NCI-H345 (cell line): ENCODE measurements around the gene PSKH1.
"Not testable (repeated sequence)": the region's sequence is repeated elsewhere in the genome, so short reads cannot be mapped to it uniquely, and the experiment has no call there.

Experiments
- DNase-seq: peaks from one replicate; lab custom pipeline; 2025; lab: John Stamatoyannopoulos, UW

The PSKH1 gene

GRCh38 chr16:67926181-67926750 is 33.2 kb downstream of the PSKH1 start:
- peak; percentile 89 for DNase-seq

DNA sequence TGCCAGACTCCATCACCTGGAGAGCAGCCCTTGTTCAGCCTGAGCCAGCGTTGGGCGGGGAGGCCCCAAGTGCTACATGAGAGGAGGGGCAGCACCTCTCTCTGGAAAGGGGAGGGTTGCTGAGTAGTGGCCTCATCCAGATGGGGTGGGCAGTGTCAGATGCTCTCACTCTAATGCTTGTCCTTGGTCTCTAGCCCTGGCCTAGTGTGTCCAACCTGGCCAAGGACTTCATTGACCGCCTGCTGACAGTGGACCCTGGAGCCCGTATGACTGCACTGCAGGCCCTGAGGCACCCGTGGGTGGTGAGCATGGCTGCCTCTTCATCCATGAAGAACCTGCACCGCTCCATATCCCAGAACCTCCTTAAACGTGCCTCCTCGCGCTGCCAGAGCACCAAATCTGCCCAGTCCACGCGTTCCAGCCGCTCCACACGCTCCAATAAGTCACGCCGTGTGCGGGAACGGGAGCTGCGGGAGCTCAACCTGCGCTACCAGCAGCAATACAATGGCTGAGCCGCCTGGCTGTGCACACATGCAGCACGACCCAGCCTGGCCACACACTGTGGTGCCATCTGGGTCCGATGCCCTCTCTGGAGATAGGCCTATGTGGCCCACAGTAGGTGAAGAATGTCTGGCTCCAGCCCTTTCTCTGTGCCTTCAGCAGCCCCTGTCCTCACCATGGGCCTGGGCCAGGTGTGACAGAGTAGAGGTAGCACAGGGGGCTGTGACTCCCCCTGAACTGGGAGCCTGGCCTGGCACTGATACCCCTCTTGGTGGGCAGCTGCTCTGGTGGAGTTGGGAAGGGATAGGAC is 34.3 kb downstream of the PSKH1 start:
- no peak for DNase-seq

GRCh38 chr16:67928147-67928546 is 35.1 kb downstream of the PSKH1 start:
- DNase-seq = no peak

DNA sequence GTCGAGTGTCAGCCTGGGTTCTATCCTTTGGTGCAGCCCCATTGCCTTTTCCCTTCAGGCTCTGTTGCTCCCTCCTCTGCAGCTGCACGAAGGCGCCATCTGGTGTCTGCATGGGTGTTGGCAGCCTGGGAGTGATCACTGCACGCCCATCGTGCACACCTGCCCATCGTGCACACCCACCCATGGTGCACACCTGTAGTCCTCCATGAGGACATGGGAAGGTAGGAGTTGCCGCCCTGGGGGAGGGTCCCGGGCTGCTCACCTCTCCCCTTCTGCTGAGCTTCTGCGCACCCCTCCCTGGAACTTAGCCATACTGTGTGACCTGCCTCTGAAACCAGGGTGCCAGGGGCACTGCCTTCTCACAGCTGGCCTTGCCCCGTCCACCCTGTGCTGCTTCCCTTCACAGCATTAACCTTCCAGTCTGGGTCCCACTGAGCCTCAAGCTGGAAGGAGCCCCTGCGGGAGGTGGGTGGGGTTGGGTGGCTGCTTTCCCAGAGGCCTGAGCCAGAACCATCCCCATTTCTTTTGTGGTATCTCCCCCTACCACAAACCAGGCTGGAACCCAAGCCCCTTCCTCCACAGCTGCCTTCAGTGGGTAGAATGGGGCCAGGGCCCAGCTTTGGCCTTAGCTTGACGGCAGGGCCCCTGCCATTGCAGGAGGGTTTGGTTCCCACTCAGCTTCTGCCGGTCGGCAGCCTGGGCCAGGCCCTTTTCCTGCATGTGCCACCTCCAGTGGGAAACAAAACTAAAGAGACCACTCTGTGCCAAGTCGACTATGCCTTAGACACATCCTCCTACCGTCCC is 35.7 kb downstream of the PSKH1 start:
- peak; percentile 72 for DNase-seq

DNA sequence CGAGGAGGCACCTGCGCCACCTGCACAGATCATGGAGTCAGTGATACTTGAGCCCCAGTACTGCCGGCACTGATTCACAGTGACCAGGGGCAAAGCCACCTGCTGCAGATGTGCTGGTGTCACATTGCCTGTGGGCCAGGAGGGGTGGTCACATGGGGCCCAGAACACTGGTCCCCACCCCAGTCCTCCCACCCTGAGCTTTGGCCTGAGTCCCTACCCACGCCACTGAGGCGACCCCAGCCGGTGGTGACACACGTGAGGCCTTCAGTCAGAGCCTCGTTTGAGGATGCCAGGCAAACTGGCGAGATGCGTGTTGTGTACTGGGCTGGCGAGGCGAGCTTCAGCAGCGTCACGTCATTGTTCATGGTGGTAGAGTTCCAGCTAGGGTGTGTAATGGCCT is 37.1 kb downstream of the PSKH1 start:
- DNase-seq = no peak

- no peak for DNase-seq
Observed at GRCh38 chr16:67930678-67931211, 37.7 kb downstream of the PSKH1 start.

DNA sequence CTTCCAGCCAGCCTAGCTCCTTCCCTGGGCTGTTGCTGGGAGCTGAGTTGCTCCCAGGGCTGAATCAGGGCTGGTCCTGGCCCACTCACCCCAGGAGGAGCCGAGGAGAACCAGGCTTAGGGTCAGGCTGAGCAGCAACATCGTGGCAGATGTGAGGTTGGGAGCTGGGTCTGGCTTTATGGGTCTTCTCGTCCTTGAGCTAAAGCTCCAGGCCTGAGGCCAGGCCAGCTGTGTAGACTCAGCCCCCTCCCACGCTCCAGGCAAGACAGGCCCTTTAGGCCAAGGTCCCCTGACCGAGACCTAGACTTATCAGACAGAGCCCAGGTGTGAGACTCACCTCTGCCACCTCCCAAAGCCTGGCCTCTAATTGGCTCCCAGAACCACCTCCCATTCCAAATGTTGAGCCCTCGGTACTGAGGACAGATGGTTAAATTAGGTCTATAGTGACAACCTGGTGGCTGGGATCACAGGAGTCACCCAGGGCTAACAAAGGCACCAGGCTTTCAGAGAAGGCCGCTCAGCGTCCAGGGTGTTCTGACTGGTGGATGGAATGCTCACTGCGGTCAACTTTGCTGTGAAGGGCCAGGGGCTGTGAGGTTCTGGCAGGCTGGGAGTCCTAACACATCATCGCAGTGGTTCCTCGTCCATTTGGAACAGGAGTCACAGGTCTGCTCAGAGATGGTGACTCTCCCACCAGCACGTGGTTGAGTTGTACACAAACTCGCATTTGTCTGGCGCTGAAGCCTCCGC is 38.8 kb downstream of the PSKH1 start, which contains the start of gene CTRL:
Gene CTRL (minus strand): TSS at position 151 of the 750 bp plus-strand sequence. CDS start 10 bp downstream, at position 141.
- DNase-seq = no peak

GRCh38 chr16:67932462-67932840 is 39.4 kb downstream of the PSKH1 start:
- DNase-seq = no peak

- no peak for DNase-seq
Observed at GRCh38 chr16:67933805-67934204, 40.8 kb downstream of the PSKH1 start.

GRCh38 chr16:67934306-67935100 is 41.4 kb downstream of the PSKH1 start:
- no peak for DNase-seq

DNA sequence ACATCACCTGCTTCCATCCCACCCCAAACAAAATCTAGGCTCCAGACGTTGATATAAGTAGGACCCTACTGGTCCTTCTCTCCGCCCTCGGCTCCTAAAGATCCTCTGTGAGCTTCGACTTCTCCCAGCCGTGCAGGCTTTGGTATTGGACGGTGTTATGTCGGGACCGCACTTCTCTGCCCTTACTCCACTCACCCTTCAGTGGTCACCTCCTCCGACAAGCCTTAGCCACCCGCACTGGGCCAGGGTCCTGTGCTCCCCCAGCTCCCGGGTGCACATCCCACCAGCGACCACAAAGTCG is 42.0 kb downstream of the PSKH1 start:
- DNase-seq = no peak

GRCh38 chr16:67935402-67936123 is 42.5 kb downstream of the PSKH1 start:
- DNase-seq = peak; percentile 96

GRCh38 chr16:67936124-67936879 is 43.2 kb downstream of the PSKH1 start, which contains the start of gene PSMB10:
Gene PSMB10, minus strand, starts transcription at chr16:67936850. Its CDS starts 101 bp downstream, at chr16:67936749.
- no peak for DNase-seq

GRCh38 chr16:67936880-67937605 is 44.0 kb downstream of the PSKH1 start:
- DNase-seq = peak; percentile 16

- DNase-seq = not testable (repeated sequence)
Observed at GRCh38 chr16:67937713-67938112, 44.7 kb downstream of the PSKH1 start.

- no peak for DNase-seq
Observed at GRCh38 chr16:67939507-67940445, 46.7 kb downstream of the PSKH1 start.

DNA sequence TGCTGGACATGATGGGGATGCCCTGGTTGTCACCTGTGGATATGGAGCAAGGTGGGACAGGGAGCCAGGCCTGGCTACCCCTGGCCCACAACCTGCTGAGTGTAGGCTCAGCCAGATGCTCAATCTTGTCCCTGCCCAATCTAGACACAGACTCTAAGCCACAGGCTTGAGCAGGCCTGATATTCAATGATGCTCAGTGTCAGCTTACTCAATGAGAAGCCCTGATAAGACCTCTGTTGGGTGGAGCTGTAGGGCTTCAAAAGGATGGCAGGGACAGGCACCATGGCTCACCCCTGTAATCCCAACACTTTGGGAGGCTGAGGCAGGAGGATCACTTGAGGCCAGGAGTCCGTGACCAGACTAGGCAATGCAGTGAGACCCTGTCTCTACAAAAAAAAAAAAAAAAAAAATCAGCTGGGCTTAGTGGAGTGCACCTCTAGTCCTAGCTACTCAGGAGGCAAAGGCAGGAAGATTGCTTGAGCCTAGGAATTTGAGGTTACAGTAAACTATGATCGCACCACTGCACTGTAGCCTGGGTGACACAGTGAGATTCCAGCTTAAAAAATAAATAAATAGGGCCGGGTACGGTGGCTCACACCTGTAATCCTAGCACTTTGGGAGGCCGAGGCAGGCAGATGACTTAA is 47.5 kb downstream of the PSKH1 start:
- no peak for DNase-seq
